Bronchial epithelial cell (primary cell): ENCODE data around the gene WDR83. TPM values are rescaled to one million over a fixed set of nuclear protein-coding genes. Genes with fewer than 3 reads are reported as not detected.

Experiments used
- DNase-seq: peaks from one replicate; pipeline ENCODE4 v3.0.0-alpha.2; 2010; ENCODE audit warnings: low read depth
- FAIRE-seq: peaks from 2 replicates; lab custom pipeline; 2011; peaks lifted over from hg19 to GRCh38; lab: Jason Lieb, UNC
- H3K27me3 ChIP-seq: 2 replicates; pipeline ENCODE4 v1.5.1; 2011; ENCODE audit warnings: low read length; ENCODE audit not compliant: control insufficient read depth, insufficient read depth
- H3K36me3 ChIP-seq: 2 replicates; pipeline ENCODE4 v1.5.1; 2011; ENCODE audit warnings: low read length; ENCODE audit not compliant: control insufficient read depth, insufficient read depth
- H3K4me3 ChIP-seq: 2 replicates; pipeline ENCODE4 v1.5.1; 2011; ENCODE audit warnings: mild to moderate bottlenecking, low read depth, low read length, control low read depth
- CTCF ChIP-seq: IDR thresholded peaks from 2 replicates; pipeline ENCODE4 v1.5.1; 2011; ENCODE audit warnings: mild to moderate bottlenecking, moderate library complexity, low read length, control low read depth, inconsistent platforms; ENCODE audit not compliant: insufficient read depth, severe bottlenecking
- total RNA-seq: library from RNA; depleted of rRNA; stranded (reverse); fragments of >200 nt; gene quantifications from 2 replicates; pipeline ENCODE4 v1.2.1, GENCODE V29; 2014

WDR83 gene
- total RNA-seq, 1 donor from 2014 or later: 21.1 TPM

DNA sequence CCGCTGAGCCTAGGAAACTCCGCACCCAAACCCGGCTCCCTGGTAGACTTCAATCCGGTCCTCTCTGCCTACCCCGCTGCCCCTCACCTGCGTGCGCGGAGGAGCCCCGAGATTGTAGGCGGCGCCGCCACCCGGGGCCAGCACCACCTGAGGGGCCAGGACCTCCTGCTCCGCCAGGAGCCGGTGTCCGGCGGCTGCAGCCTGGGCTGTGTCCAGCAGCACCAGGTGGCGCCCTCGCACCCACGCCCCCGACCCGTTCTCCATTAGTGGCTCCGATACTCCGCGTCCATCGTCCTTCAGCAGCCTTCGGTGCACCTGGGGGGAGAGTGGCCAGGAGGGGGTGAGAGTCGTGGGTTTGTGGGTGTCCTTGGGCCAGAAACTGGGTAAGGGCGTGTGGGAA, 18.5 kb upstream of the WDR83 start:
- no peaks in the 10 kb centered on the region for H3K36me3 ChIP-seq
- peak overlapping the region; percentile 35 for H3K4me3 ChIP-seq
- TF ChIP-seq CTCF: peak; percentile 31
- no peak for FAIRE-seq
- no peaks in the 10 kb centered on the region for H3K27me3 ChIP-seq
- DNase-seq: no peak

DNA sequence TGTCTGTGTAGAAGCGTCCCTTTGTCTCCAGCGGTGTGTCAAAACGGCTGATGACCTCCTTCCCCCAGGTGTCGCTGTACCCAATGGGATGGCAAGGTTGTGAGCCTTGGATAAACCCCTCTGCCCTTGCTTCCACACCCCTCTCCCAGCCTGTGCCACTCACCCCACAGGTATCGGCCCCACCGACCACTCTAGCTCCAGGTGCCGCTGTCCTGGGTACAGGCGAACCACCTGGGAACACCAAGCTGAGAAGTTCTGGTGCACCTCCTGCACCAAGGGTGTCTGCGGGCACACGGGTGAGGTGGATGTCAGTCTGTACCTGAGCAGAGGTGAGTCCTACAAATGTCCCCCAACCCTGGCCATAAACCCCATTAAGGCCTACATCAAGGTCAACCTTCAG, 16.7 kb upstream of the WDR83 start:
- H3K27me3 ChIP-seq: no peaks in the 10 kb centered on the region
- no peak for TF ChIP-seq CTCF
- no peak for FAIRE-seq

GRCh38 chr19:12652219-12652618, 14.4 kb upstream of the WDR83 start:
- TF ChIP-seq CTCF: no peak

More for the DNA sequence above, 16.7 kb upstream of the WDR83 start:
- no peaks in the 10 kb centered on the region for H3K36me3 ChIP-seq
- H3K4me3 ChIP-seq: no peak overlapping the region
- DNase-seq: no peak

GRCh38 chr19:12655546-12655945, 11.1 kb upstream of the WDR83 start:
- DNase-seq (no peak), FAIRE-seq (no peak)
- H3K36me3 ChIP-seq: peaks cover 5% of the 10 kb centered on the region

More at GRCh38 chr19:12652219-12652618, 14.4 kb upstream of the WDR83 start:
- DNase-seq (no peak), FAIRE-seq (no peak)
- Histone ChIP-seq H3K27me3 (no peaks in the 10 kb centered on the region), H3K36me3 (peaks cover 3% of the 10 kb centered on the region), H3K4me3 (no peak overlapping the region)

DNA sequence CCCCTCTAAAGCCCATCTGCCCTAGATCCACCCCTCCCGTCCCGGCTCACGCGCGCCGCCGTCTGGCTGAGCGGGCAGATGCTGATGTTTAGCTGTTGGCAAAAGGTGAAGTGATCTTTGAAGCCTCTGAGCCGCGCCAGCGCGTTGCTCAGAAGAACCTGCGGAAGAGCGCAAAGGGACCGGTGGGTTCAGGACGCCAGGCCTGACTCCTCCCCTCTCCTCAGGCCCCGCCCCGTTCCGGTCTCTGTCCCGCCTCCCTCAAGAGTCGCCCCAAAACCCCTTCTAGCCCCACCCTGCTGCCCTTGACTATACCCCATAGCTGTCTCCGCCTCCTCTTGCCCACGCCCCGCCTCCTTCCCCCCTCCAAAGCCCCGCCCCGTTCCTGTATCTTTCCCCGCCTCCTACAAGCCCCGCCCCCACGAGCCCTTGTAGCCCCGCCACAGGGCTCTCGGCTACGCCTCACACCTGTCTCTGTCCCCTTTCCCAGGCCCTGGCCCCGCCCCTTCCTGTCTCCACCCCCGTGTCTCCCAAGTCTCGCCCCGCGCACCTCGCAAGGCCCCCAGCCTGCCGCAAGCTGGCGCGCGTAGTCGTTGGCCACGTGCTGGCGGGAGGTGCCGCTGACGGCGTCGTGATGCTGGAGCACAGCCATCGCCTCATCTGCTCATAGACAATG, 9.6 kb upstream of the WDR83 start:
- no peak for TF ChIP-seq CTCF
- Histone ChIP-seq H3K4me3 (no peak overlapping the region), H3K36me3 (peaks cover 10% of the 10 kb centered on the region), H3K27me3 (no peaks in the 10 kb centered on the region)
- FAIRE-seq: no peak
- DNase-seq: no peak

More at GRCh38 chr19:12655546-12655945, 11.1 kb upstream of the WDR83 start:
- Histone ChIP-seq H3K4me3 (no peak overlapping the region), H3K27me3 (no peaks in the 10 kb centered on the region)
- TF ChIP-seq CTCF: no peak

DNA sequence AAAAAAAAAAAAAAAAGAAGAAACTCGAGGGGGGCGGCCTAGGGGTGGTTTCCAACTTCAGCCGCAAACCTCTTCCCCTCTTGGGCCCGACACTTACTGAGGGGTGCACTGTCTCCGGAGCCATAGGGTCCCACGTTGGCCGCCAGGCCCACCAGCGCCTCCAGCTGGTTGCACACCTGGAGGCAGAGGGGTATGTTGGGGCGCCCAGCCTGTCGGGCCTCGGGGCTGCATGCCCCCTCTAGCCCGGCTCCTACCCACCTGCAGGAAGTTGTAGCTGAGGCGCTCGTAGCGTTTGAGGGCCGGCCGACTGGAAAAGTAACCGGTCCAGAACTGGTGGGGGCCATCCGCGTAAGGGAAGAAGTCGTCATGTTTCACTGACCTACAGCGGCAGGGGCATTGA, 8.6 kb upstream of the WDR83 start:
- no peak for TF ChIP-seq CTCF
- no peak for DNase-seq
- H3K27me3 ChIP-seq: no peaks in the 10 kb centered on the region
- H3K36me3 ChIP-seq: peaks cover 10% of the 10 kb centered on the region
- no peak overlapping the region for H3K4me3 ChIP-seq
- FAIRE-seq: no peak
